Superior temporal gyrus (tissue), 1 donor: ENCODE results near the gene ANKRD55.
"Not testable (repeated sequence)": the region's sequence is repeated elsewhere in the genome, so short reads cannot be mapped to it uniquely, and the experiment has no call there.

Experiments
- DNase-seq: peaks from one replicate; pipeline ENCODE4 v3.0.0-alpha.2; 2016; ENCODE audit errors: extremely low spot score

The ANKRD55 gene

GRCh38 chr5:56207537-56207936 lies 25.6 kb downstream of the ANKRD55 start:
- DNase-seq = no peak

DNA sequence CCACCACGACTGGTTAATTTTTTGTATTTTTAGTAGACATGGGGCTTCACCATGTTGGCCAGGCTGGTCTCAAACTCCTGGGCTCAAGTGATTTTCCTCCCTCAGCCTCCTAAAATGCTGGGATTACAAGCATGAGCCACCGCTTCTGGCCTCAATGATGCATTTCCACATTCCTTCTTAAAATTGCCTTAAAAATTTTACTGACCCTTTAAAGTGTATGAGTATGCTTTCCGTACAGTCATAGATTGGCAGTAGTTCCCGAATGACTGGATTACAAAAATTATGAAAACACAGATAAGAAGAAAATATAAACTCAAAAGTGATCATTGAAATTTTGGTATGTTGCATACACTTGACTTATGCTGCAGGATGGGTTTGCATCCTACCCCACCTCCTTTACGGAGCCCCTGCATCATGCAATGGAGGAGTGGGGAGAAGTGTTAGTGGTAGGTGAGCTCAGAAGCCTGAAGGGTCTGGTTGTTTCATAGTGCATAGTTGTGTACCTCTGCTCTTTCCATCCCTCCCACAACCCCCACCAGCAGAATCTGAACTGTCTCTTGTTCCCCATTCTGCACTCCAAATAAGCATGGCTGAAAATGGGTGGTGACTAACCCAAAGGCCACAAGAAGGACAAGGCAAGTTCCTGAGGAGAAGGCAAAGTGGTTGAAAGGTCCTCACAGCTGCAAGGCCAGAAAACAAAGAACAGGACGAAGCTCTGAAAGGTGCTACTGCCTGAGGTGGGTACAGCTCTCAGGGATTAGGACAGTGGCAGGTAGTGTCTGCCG lies 26.8 kb downstream of the ANKRD55 start:
- no peak for DNase-seq

GRCh38 chr5:56203936-56204335 lies 29.2 kb downstream of the ANKRD55 start:
- not testable (repeated sequence) for DNase-seq

- no peak for DNase-seq
Measured at GRCh38 chr5:56202483-56202882, 30.6 kb downstream of the ANKRD55 start.

GRCh38 chr5:56201762-56202261 lies 31.3 kb downstream of the ANKRD55 start:
- not testable (repeated sequence) for DNase-seq

- peak; percentile 78 for DNase-seq
Measured at GRCh38 chr5:56200971-56201666, 32.0 kb downstream of the ANKRD55 start.

GRCh38 chr5:56195016-56195415 lies 38.1 kb downstream of the ANKRD55 start:
- no peak for DNase-seq

- no peak for DNase-seq
Measured at GRCh38 chr5:56192246-56192645, 40.9 kb downstream of the ANKRD55 start.

- no peak for DNase-seq
Measured at GRCh38 chr5:56191656-56192055, 41.5 kb downstream of the ANKRD55 start.

- no peak for DNase-seq
Measured at GRCh38 chr5:56190497-56190896, 42.6 kb downstream of the ANKRD55 start.

GRCh38 chr5:56185768-56186311 lies 47.3 kb downstream of the ANKRD55 start:
- DNase-seq = no peak

DNA sequence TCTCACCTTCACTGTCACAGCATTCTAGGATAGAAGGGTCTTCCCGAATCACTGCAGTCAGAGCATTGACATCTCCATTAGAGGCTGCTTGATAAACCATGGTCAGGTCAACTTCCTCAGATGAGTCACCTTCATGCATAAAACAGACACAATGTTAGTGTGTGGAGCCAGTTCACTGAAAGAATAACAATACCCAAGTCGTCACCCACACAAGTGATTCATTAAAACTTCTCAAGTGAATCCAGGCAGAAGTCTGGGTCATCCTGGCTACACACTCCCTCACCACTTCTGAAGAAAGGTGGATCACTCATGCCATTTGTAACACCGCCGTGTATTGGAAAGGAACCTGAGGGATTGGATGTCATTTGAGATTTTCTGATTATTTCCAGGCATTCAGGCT lies 49.6 kb downstream of the ANKRD55 start:
- DNase-seq = no peak

- no peak for DNase-seq
Measured at GRCh38 chr5:56179442-56179841, 53.7 kb downstream of the ANKRD55 start.

DNA sequence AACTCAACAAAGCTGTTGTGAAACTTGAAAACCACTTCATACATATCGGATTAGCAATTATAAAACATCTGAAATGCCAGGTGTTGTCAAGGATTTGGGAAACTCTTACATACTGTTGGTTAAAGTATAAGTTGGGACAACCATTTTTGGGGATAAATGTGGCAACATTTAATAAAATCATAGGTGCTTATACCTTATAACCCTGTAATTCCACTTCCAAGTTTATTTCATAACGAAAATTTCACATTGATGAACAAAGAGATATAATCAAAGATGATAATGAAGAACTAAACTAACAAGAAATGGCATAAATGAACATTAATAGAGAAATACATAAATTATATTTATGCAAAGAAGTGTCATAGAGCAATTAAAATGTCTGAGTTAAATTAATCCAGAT lies 54.3 kb downstream of the ANKRD55 start:
- DNase-seq = no peak

- no peak for DNase-seq
Measured at GRCh38 chr5:56176871-56177533, 56.1 kb downstream of the ANKRD55 start.

DNA sequence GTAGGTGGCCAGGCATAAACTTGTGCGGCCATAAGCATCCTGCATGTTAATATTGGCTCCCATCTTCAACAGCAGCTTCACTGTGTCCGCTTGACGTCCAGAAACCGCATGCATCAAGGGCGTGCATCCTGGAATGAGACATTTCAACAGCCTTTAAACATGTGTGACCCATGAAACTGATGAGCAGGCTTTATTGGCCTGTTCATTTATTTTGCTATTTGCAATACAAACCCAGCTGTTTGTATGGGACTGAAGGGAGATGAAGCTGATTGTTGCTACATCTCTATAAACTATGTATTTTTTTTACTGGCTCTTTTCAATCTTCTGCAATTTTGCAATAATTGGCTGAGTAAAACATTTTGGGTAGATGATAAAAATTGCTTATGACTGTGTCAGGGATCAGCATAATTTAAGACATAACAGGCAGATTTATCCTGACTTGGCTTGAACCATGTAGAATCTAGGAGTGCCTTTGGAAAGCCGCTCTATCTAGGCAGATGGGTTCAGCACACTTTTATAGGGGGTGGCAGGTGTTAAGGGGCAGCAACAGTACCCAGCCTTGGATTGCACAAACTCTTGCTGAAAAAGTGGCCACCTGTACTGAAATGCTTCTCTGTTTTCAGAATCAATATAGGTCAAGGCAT lies 56.9 kb downstream of the ANKRD55 start:
- no peak for DNase-seq

- no peak for DNase-seq
Measured at GRCh38 chr5:56175488-56175887, 57.6 kb downstream of the ANKRD55 start.

DNA sequence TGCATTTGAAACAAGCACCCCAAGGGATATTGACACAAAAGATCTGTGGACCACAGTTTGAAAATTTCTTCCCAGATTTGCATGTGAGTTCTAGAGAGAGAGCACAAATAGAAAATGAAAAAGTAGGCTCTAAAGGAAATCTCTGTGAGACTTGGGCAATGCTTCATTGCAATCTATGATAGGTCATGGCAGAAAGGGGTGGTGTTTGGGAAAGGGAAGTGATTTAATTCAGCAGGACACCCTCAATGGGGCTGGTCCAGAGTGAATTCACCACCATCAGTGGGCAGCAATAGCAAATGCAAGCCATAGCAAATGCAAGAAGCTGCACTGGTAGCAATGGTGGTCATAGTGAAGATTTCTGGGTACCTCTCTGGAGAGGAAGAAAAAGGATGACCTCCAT lies 58.1 kb downstream of the ANKRD55 start:
- DNase-seq = no peak

- no peak for DNase-seq
Measured at GRCh38 chr5:56172241-56172640, 60.9 kb downstream of the ANKRD55 start.

- no peak for DNase-seq
Measured at GRCh38 chr5:56170557-56170956, 62.6 kb downstream of the ANKRD55 start.

GRCh38 chr5:56169949-56170348 lies 63.2 kb downstream of the ANKRD55 start:
- DNase-seq = no peak

GRCh38 chr5:56169281-56169680 lies 63.8 kb downstream of the ANKRD55 start:
- DNase-seq = no peak
